ENCODE measurements around the gene MICALL2.

Gene MICALL2

DNA sequence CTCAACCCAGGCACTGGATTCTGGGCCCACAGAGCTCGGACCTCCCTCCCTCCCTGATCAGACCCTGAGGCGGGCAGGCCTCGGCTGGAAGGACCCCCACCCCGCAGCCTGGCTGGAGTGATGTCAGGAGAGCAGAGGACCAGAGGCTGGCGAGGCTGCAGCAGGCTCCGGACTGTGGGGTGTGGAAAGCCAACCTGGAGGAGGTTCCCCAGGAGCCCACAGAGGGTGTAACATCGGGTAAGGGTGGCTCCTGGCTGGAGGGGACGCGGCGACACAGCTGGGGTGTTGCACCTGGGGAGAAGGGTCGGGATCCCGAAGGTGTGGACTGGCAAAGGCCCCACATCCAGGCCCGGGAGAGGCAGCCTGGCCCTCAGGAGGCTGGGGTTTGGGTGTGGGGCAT lies 8.9 kb upstream of the MICALL2 start:
- DNase-seq (ENCODE audit: low spot score) = no peak

DNA sequence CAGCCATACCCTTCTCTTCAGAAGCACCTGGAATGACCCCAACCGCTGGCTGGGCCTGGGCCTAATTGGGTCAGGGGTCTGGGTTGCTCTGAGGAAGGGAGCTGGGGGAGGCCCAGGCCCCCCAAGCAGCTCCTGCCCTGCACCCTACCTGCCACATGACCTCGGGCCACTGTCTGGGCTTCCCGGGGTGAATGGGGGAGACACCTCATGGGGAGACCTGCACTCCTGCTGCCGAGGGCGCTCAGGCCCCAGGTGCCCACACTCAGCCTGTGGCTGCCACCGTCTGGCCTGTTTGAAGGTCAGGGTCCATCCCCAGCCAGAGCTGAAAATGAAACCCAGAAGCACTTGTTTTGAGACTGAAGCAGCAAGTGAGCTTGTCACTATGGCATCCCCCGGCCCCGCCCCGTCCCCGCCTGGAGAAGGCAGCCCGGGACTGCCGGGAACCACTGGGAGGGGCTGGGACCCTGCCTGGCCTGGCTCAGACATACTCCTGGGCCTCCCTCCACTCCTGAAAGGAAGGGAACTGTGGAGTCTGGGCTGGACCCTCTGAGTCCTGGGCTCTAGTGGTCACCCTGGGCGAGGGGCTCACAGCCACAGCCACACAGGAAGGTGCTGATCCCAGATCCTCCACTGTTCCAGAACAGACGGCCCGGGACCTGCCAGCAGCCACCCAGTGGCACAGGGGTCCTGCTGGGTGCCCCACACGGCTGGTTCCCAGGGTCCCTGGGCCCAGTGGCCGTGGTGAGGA lies 7.4 kb upstream of the MICALL2 start:
- DNase-seq (ENCODE audit: low spot score) = peak; percentile 99

DNA sequence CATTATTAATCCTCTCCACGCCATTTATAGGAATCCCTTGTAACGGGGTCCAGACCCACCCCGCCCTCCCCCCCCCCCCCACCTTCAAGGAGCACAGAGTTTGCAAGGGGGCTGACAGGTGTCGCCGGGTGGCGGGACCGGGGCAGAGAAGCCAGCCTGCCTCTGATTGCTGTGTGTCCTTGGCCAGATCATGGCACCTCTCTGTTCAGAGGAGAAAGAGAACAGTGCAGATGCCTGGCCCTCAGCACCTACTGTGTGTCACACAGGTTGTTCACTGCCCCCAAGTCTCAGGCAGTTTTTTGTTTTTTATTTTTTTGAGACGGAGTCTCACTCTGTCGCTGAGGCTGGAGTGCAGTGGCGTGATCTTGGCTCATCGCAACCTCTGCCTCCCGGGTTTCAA lies 5.4 kb upstream of the MICALL2 start:
- DNase-seq (ENCODE audit: low spot score) = no peak

GRCh38 chr7:1463676-1464223 lies 4.5 kb upstream of the MICALL2 start:
- no peak for DNase-seq (ENCODE audit: low spot score)

- peak; percentile 68 for DNase-seq (ENCODE audit: low spot score)
Measured at GRCh38 chr7:1461646-1462375, 2.5 kb upstream of the MICALL2 start.

- DNase-seq (ENCODE audit: low spot score) = peak; percentile 97
Measured at GRCh38 chr7:1460821-1461645, 1.8 kb upstream of the MICALL2 start.

DNA sequence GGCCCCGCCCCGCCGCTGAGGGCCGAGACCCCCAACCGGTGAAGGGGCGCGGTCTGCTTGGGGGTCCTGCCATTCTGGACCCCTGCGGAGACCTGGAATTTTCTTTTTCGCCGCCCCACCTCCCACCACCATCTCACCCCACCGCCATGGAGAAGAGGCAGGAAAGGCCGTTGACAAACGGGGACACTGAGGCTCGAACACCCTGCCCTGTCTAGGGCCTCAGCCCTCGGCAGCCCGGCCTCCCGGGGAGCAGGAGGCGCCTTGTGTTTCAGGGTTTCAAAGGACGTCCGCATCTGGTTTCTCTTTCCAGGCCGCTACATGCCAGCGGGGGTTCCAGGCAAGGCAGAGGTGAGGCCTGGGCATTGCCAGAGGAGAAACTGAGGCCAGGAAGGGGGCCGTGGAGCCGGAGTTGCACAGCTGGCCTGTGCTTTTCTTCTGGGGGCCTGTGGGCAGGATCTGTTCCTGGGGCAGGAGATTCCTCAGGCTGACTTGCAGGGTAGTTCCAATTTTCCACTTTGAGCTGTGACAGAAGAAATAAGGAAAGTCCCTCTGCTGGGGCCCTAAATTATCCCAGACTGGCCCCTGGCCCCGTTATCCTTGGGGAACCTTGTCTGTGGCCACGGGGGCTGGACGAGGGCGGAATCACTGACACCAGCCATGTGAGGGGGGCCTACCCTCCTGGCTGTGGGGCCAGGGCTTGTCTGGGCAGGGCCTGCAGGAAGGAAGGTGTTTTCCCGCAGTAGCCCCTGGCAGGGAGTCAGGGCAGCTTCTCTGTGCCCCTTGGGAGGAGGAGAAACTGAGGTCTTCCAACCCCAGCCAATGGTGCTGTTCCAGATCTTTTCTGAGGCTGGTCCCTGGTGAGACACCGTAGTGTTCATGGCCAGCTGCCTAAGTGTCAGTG lies 900 bp upstream of the MICALL2 start:
- no peak for DNase-seq (ENCODE audit: low spot score)

DNA sequence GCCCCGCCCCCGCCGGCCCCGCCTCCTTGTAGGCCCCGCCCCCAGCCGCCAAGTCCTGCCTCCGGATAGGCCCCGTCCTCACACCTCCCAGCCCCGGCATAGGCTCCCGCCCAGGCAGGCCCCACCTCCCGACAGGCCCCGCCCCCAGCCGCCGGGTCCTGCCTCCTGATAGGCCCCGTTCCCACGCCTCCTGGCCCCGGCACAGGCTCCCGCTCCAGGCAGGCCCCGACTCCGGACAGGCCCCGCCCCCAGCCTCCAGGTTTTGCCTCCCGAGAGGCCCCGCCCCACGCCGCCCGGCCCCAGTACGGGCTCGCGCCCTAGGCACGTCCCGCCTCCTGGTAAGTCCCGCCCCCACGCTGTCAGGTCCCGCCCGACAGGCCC lies 232 bp upstream of the MICALL2 start:
- peak; percentile 100 for DNase-seq (ENCODE audit: low spot score)

DNA sequence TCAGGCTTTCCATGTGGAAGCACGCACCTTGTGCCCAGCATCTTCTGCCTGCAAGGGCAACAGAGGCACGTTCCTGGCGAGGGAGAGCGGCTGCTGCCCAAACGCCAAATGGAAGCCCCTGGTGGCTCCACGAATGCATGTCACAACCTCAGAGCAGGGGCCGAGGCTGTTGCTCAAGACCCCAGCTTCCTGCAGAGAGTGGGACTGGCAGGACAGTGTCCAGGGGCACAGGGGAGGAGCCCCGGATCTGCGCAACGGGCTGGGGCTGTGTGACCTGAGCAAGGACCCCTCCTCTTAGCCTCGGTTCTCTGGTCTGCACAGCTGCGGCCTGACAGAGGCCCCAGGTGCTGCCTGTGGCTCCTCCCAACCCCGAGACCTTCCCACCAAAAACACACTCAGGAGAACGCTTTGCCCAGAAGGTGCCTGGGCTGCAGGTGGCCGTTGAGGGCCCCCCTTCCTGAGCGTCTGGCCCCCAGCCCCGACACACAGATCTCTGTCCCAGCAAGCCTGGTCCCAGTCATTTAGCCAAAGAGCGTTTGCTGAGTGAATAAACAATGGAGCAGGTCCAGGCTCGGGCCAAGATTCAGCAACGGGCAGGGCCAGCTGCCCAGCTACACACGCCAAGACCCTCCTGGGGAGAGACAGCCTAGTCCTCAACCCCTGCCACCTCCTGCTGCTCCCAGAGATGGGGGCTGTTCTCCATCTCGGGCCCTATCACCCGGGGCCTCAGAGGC lies 1.2 kb downstream of the MICALL2 start:
- DNase-seq (ENCODE audit: low spot score) = peak; percentile 78

- DNase-seq (ENCODE audit: low spot score) = no peak
Measured at GRCh38 chr7:1457059-1457948, 2.0 kb downstream of the MICALL2 start.

GRCh38 chr7:1455955-1456354 lies 3.3 kb downstream of the MICALL2 start:
- no peak for DNase-seq (ENCODE audit: low spot score)

GRCh38 chr7:1455241-1455939 lies 3.9 kb downstream of the MICALL2 start:
- DNase-seq (ENCODE audit: low spot score) = no peak

DNA sequence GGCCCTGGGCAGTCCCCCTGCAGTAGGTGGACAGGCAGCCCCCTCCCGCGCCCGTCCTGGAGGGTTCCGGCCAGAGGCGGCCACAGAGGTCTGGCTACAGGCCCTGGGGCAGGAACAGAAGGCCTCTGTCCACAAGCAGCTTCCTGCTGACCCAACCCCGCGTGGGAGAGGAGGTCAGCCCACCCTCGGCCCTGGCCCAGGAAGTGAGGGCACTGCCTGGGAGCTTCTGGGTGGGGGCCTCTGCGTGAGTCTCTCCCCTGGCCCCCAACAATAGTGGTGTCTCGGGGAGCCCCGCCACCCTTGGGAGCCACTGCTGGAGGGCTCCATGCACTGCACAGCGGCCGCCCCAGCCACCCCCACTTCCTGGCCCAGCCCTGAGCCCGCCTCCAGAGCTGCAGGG lies 4.7 kb downstream of the MICALL2 start:
- DNase-seq (ENCODE audit: low spot score) = no peak

DNA sequence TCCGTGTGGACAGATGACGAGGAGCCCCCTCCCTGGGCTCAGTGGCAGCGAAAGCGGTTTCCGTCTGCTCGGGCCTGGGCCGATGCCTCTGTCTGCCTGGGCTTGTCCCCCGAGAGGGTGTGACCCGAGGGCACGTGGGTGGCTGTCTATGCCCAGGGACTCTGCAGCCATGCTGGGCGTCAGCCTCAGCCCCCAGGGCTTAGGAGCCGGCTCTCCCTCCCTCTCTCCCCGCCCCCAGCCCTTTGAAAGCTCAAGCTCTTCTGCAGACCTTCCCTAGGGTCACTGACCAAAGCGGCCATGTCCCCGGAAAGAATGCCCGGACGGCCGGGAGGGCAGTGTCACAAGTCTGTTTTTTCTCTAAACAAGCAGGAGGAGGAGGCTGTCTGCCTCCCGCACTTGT lies 7.1 kb downstream of the MICALL2 start:
- no peak for DNase-seq (ENCODE audit: low spot score)

GRCh38 chr7:1450987-1451386 lies 8.3 kb downstream of the MICALL2 start:
- no peak for DNase-seq (ENCODE audit: low spot score)

DNA sequence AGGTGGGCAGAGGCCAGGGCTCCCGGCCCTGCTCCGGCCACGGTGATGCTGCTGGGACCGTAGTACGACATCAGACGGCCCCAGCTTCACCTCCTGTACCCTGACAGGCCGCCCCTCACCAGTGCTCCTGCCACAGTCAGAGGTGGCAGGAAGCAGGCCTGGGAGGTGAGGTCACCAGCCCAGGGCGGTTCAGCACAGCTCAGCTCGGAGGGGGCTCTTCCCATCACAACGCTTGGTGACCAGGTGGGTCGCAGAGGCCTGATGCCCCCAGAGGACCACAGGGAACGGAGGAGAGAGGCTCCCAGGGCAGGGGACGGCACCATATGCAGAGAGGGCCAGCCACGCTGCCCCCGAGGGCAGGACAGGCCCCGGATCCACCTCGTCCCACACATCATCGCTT lies 8.8 kb downstream of the MICALL2 start:
- no peak for DNase-seq (ENCODE audit: low spot score)

DNA sequence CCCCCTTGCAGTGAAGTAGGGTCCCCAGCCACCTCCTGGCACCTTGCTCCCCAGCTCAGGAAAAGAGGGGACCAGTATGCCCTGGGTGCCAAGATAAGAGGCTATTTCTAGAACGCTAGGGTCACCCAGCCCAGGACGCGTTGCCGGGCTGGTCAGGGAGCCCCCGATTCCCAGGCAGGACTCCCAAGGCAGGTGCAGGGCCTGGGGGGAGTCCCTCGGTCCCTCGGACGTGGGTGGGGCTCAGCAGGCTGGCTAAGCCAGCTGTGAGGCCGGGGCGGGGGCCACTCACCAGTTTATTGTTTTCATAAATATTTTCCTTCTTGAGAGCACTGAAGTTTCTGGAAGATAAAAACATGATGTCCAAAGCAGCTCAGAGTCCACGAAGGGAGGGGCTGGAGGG lies 9.3 kb downstream of the MICALL2 start:
- no peak for DNase-seq (ENCODE audit: low spot score)

GRCh38 chr7:1449501-1449900 lies 9.8 kb downstream of the MICALL2 start:
- DNase-seq (ENCODE audit: low spot score) = no peak

DNA sequence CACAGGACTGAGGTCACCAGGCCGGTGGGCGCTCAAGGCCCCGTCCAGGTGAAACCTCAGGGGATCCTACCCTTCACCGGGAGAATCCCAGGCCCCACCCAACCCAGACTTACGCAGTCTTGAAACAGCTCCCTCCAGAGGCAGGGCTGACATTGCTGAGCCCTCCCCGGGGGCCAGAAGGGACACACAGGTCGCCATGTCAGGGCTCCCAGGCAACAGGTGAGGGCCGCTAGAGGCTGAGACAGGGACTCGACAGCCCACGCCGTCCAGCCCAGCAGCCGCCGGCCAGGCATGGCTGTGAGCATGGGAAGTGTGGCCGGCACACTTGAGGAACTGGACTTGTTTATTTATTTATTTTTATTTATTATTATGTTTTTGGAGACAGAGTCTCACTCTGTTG lies 10.3 kb downstream of the MICALL2 start:
- DNase-seq (ENCODE audit: low spot score) = no peak

All from HuH-7 (cell line).